RWPE1 (cell line): ENCODE results near the gene SLC39A6.
"Not testable (repeated sequence)": the region's sequence is repeated elsewhere in the genome, so short reads cannot be mapped to it uniquely, and the experiment has no call there.

Source experiments
- CTCF ChIA-PET: fragments of 350-600 bp; sonication (Branson Sonifier 250); formaldehyde crosslinking; extraction: SDS; loops from one replicate; lab custom pipeline; 2021; lab: Yijun Ruan, JAX
- POLR2A ChIA-PET: fragments of 400-600 bp; formaldehyde crosslinking; extraction: SDS; loops from one replicate; lab custom pipeline; 2020; ENCODE audit warnings: antibody characterized with exemption; ENCODE audit not compliant: low non-redundant PET; lab: Yijun Ruan, JAX
- DNase-seq: peaks from one replicate; pipeline ENCODE4 v3.0.0; 2012; ENCODE audit warnings: low spot score
- H3K27ac ChIP-seq: fragments of 450-650 bp; 2 replicates; pipeline ENCODE4 v1.5.1; 2017
- CTCF ChIP-seq: fragments of 450-650 bp; conservative IDR thresholded peaks from 2 replicates; pipeline ENCODE4 v1.5.1; 2017; ENCODE audit warnings: low read depth, mild to moderate bottlenecking

The SLC39A6 gene

DNA sequence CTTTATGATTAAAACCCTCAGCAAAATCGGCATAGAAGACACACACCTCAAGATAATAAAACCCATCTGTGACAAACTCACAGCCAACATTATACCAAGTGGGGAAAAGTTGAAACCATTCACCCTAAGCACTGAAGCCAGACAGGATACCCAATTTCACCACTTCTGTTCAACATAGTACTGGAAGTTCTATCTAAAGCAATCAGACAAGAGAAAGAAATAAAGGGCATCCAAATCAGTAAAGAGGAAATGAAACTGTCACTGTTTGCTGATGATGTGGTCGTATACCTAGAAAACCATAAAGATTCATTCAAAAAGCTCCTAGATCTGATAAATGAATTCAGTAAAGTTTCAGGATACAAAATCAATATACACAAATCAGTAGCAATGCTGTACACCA is 45.4 kb downstream of the SLC39A6 start:
- no peak for DNase-seq
- H3K27ac ChIP-seq: no peak overlapping the region
- POLR2A ChIA-PET: no interaction called here
- no peak for TF ChIP-seq CTCF
- CTCF ChIA-PET: no interaction called here

DNA sequence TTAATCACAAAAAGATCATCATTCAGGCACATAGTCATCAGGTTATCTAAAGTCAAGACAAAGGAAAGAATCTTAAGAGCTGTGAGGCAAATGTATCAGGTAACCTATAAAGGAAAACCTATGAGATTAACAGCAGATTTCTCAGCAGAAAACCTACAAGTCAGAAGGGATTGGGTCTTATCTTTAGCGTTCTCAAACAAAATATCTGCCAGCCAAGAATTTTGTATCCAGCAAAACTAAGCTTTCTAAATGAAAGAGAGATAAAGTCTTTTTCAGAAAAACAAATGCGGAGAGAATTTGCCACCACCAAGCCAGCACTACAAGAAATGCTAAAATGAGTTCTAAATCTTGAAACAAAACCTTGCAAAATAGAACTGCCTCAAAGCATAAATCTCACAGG is 48.0 kb downstream of the SLC39A6 start:
- POLR2A ChIA-PET, H3K27ac ChIP-seq, CTCF ChIA-PET, DNase-seq: not testable (repeated sequence)

- ChIA-PET CTCF (interaction anchor here (0.5 kb wide), 1 partner anchor 442 kb away, joined by 4 read pairs; no protein-coding TSS in a partner anchor), POLR2A (no interaction called here)
- TF ChIP-seq CTCF: no peak
- DNase-seq: no peak
- H3K27ac ChIP-seq: no peak overlapping the region
Observed at GRCh38 chr18:36078751-36079529, 50.2 kb downstream of the SLC39A6 start.

DNA sequence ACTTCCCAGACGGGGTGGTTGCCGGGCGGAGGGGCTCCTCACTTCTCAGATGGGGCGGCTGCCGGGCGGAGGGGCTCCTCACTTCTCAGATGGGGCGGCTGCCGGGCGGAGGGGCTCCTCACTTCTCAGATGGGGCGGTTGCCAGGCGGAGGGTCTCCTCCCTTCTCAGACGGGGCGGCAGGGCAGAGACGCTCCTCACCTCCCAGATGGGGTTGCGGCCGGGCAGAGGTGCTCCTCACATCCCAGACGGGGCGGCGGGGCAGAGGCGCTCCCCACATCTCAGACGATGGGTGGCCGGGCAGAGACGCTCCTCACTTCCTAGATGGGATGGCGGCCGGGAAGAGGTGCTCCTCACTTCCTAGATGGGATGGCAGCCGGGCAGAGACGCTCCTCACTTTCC is 51.4 kb downstream of the SLC39A6 start:
- DNase-seq, POLR2A ChIA-PET, H3K27ac ChIP-seq, CTCF ChIA-PET: not testable (repeated sequence)

DNA sequence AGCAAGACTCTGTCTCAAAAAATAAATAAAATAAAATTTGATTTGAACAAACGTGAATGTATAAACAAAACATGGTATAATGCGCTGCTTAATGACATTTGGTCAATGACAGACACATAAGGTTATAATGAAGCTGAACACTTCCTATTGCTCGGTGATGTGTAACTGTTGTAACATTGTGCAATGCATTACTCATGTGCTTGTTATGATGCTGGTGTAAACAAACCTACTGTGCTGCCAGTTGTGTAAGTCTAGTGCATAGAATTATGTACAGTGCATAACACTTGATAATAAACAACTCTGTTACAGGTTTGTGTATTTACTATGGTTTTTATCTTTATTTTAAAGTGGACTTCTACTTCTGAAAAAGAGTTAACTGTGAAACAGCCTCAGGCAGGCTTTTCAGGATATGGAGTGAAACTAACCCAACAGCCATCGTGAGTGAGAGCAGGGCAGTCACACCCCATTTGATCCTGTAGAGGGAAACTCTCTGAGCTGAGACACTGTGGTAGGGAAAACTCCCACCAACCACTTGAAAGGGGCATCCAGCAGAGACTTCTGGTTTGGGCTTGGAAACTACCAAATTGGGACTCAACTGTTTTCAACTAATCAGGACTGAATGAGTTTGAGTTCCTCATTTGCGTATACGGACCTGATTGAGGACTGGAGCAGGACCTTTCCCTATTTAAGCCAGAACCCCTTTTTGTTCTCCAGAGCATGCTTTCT is 53.1 kb downstream of the SLC39A6 start:
- POLR2A ChIA-PET: no interaction called here
- no peak for DNase-seq
- no peak overlapping the region for H3K27ac ChIP-seq

GRCh38 chr18:36074435-36074834 is 54.7 kb downstream of the SLC39A6 start:
- POLR2A ChIA-PET: no interaction called here
- no peak overlapping the region for H3K27ac ChIP-seq
- TF ChIP-seq CTCF: no peak
- no peak for DNase-seq
- CTCF ChIA-PET: no interaction called here

More for the DNA sequence above, 53.1 kb downstream of the SLC39A6 start:
- CTCF ChIA-PET: interaction anchor here (0.5 to 0.6 kb wide), 2 partner anchors 115 to 361 kb away, joined by 3 read pairs; no protein-coding TSS in a partner anchor
- no peak for TF ChIP-seq CTCF

DNA sequence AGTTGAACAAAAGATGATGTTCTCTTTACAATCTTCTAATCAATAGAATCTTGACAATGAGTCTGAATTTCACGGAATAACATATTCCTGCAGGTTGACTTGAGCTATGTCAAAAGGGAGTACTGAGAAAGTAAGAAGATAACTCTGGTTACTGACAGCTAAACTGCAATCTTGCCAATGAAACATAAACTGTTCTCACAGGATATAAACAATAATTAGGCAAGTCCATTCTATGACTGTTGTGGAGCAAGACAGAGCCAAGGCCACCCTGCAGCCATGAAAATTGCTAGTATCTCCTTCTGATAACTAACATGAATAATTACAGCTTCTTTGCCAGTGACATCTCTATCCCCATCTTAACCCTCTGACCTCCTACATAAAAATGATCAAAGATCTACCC is 55.5 kb downstream of the SLC39A6 start:
- DNase-seq: no peak
- no peak for TF ChIP-seq CTCF
- CTCF ChIA-PET: no interaction called here
- POLR2A ChIA-PET: no interaction called here
- no peak overlapping the region for H3K27ac ChIP-seq

DNA sequence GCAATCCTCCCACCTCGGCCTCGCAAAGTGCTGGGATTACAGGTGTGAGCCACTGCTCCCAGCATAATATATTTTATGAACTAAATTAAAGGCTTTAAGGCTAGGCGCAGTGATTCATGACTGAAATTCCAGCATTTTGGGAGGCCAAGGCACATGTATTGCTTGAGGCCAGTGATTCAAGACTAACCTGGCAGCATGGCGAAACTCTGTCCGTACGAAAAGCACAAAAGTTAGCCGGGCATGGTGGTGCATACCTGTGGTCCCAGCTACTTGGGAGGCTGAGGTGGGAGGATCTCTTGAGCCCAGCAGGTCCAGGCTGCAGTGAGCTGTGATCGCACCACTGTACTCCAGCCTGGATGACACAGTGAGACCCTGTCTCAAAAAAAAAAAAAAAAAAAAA is 56.7 kb downstream of the SLC39A6 start:
- CTCF ChIA-PET: interaction anchor here (0.6 kb wide), 1 partner anchor 9 kb away, joined by 3 read pairs; no protein-coding TSS in a partner anchor
- POLR2A ChIA-PET, DNase-seq, H3K27ac ChIP-seq: not testable (repeated sequence)
